GM18498 (cell line): ENCODE results near the gene ACRBP.

Experiments used
- ATAC-seq: cut with Tn5 transposase; IDR thresholded peaks from one replicate; pipeline ENCODE4 v1.9.1; 2021; ENCODE audit warnings: mild to moderate bottlenecking, moderate library complexity; ENCODE audit not compliant: unreplicated experiment

The ACRBP gene

DNA sequence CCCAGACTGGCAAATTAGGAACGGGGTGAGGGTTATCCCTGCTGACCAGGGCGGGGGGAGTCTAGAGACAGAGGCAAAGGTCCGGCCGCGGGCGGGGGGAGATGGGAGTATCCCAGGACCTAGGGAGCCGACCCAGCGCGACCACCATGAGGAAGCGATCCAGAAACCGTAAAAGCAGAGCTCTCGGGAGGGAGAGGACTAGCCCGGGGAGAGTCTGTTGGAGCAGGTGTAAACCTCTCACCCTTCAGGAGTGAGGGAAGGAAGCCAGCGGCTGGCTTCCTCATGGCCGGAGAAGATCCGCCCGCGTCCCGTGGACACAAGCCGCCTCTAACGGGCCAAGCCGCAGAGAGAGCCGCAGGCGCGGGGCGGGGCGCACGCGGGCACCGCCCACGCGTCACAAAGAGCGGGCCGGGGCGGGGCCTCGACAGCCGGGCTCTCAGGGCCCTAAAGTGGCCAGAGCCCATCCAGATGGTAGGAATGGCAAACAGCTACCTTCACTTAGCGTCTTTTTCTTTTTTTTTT lies at the start of gene ACRBP:
Gene ACRBP (minus strand): TSS at position 350 of the 522 bp plus-strand sequence. CDS start 66 bp downstream, at position 284.
- ATAC-seq: no peak

DNA sequence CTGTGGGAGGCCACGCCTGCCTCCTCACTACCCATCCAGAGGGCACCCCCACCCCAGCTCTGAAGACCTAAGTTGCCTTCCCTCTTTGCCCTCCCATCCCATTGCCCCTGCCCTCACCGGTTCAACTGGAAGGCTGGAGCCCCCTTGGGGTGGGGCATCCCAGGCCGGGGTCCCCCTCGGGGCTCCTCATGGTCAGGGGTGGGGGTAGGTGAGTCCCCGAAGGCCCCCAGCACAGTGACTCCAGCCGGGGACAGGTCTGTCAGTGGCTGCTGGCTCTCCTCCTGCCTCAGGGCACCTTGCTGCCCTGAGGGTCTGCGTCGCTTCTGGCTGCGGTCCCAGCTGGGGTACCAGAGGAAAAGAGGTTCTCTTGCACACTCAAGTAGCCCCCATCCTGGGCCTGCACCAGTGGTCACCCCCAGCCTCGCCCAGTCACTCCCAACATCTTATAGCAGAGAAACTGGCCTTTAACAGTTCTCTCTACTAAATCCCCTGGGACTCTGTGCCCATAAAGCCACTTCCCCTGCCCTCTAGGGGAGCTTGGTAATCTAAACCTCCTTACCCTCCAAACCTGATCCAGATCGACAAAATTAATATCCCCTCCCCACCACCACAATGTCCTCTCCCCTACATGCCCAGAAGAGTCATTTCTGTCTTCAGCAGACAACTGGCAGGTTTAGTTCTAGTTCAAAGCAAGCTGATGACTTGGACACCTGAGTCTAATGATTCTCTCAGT lies 48.2 kb upstream of the ACRBP start:
- ATAC-seq: no peak

DNA sequence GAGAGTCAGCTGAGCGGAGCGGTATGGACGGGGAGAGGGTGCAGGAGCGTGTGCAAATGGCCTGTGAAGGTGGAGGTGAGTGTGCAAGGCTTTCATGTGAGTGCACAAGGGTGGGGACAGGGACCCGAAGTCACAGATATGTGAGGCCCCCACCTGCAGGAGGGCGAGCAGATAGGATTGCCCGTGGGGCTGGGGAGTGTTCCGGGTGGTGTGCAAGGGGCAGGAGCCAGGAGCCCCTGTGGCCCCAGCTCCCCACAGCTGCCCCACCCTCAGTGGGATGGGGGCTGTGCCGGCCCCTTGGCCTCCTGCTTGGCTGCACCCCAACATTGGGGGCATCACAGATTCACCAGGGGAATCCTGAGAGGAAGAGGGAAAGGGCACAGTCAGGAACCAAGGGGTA lies 47.5 kb upstream of the ACRBP start:
- no peak for ATAC-seq

DNA sequence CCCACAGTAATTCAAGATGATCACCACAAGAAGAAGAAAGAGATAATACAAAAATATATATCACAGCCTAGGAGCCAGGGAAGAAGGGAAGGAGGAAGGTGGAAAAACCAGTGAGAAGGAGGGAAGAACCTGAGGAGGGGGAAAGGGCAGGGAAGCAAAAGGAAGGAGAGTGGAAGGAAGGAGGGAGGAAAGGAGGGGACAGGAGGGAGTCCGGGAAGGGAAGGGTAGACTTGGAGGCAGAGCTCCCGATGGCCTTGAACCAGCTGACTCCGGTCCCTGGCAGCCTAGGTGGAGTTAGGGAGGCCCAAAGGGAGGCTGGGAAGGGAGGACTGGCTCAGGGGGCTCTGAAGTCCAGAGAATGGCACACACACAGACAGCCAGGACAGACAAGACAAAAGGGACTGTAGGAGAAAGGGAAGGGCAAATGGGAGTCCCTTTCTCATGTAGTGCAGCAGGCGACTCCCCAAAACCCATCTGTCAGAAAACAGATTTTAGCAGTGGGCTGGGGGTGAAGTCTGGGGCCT lies 46.7 kb upstream of the ACRBP start:
- no peak for ATAC-seq

DNA sequence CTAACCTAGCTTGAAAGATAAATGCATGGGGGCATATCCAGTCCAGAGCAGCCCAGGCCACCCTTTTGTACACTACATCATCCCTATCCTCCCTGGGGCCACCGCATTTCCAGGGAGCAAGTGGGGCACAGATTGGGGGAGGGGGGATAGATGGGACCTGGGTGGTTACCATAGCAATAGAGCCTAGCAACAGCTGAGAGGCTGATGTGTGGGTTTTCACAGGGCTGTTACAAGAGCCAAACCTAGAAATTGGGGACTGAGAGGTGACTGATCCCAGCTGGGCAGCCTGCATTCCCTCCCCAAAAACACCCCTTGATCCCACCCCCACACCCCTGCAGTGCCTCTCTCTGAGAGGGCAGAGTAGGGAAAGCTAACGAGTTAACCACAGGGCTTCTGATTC lies 45.7 kb upstream of the ACRBP start:
- no peak for ATAC-seq

DNA sequence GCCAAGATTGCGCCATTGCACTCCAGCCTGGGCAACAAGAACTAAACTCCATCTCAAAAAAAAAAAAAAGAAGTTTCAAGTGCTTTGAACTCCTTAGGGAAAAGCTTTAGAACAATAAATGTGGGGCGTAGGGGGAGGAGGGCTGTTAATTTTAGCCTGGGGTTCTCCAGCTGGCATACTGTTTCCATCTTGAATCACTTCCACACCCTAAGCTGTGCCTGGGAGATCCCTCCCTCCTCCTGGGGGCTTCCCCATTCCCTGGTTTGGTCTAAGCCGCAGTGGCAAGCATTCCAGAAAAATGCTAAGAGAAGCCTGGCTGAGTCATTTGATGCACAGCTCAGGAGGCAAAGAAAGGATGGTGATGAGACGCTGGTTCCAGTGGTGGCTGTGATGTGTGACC lies 44.2 kb upstream of the ACRBP start:
- ATAC-seq: no peak

DNA sequence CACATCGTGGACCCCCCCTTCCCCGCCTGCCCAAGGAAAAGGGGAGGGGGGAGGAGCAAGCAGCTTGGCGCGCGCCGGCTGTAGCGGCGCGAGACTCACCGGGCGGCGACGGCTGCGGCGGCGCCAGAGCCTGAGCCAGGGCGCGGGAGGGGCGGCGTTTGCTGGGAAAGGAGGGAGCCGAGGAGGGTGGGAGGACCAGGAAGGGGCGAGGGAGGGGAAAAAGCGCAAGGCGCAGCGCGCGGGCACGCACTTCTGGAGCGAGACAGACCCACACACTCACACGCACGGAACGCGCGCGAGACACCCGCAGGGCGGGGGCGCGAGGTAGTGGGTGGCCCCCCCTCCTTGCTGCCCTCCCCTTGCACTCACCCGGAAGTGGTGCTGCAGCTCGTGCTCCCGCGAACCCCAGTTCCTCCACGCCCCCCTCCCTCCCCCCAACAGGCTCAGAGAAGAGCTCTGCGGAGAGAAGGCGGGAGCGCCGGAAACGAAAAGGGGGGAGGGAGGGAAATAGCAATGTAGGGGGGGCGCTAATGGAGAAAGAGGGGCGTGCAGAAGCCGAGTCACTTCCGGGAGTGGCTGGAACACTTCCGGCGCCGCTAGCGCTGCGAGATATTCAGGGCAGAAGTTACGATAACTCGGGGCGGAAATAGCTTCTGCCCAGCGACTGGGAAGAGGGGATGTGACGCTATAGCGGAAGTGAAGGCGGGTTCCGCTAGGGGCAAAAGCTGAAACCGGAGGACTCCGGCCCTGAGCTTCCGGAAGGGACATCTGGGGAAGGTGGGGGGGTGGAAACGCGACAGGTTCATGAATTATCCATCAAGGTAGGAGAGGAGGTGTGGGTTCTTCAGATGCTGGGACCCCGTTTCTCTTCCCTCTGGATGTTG lies 42.0 kb upstream of the ACRBP start, which contains the start of gene ZNF384:
Gene ZNF384 (minus strand): TSS at position 377 of the 884 bp plus-strand sequence. CDS start 9,855 bp downstream, outside the sequence.
- ATAC-seq: peak; percentile 82

DNA sequence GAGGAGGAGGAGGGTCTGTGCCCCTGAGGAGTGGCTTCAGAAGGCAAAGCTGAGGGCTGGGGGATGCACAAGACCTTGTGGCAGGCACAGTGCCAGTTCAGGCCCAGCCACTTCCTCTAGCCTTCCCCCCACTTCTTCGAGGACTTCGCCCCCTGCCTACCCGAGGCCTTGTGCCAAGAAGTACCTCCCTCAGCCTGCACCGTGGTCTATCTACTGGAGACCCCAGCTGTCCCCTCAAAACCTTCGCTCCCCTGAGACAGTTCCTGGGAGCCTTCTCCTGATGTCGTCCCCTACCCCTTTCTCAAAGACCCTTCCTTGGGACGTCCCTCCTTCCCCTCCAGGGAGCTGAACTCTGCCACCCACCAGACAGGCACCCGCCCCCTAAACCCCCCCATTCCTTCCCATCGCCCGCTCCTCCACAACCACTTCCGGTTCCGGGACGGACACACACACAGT lies 41.3 kb upstream of the ACRBP start:
- ATAC-seq: no peak

DNA sequence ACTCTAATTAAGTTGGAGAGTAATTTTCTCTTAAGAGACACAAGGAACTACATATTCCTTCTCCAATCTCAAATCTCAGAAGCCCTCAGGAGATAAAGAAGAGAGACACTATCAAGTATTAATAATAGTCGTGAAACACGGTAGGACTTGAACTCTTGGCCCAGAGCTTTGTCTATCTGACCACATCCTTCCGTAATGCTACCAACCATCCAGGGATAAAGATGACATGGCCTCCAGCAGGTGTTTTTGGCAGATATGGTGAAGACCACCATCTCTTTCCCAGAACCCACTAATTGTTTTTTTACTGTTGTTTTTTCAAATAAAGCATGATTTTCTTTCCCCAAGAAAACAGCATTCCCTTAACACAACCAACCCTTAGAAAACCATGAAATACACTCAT lies 38.6 kb upstream of the ACRBP start:
- ATAC-seq: no peak

DNA sequence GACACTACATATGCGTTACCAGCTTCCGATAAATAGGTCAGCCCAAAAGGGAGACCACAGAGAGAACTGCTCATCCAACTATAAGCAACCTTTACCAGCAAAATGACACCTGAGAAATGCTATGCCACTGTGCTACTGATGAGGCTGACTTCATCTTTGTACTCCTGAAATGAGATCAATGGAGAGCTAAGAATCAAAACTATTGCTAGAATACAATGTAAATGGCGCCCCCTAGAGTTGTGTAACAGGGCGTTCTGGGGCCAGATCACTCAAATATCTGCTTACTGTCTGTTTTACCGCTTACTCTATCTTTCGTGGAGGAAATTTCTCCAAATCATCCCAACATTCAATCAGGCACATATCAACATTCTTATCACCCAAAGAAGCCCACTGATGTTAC lies 37.4 kb upstream of the ACRBP start:
- no peak for ATAC-seq

DNA sequence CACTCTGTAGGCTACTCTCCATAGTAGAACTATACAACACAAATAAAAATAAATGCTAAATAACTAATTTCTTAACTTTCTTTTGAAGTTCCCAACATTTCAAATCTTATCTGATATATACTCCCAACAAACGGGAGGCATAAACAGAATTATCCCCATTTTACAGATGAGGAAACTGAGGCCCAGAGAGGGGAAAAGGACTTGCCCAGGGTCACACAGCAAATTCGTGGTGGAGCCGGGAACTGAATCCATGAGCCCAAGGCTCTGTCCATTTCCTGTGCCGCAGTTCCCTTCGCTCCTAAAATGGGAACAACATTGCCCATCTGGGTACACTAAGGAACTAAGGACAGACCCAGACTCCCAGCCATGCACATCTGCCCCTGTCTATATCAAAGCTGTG lies 29.7 kb upstream of the ACRBP start:
- no peak for ATAC-seq

DNA sequence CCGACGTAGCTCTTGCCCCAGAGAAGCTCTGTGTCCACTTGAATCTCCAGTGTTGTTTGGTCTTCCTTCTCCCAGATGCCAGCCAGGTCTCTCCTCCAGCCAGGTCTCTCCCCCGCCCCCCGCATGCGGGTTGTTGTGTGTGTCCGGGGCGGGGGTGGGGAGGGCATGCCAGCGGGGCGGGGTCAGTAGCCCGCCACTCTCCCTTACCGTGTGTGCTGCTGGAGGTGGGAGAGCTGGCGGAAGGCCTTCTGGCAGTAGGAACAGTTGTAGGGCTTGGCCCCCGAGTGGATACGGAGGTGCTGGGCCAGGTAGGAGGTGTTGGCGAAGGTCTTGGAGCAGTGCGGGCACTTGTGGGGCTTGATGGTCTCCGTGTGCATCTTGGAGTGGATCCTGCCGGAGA lies 24.9 kb upstream of the ACRBP start:
- ATAC-seq: no peak

DNA sequence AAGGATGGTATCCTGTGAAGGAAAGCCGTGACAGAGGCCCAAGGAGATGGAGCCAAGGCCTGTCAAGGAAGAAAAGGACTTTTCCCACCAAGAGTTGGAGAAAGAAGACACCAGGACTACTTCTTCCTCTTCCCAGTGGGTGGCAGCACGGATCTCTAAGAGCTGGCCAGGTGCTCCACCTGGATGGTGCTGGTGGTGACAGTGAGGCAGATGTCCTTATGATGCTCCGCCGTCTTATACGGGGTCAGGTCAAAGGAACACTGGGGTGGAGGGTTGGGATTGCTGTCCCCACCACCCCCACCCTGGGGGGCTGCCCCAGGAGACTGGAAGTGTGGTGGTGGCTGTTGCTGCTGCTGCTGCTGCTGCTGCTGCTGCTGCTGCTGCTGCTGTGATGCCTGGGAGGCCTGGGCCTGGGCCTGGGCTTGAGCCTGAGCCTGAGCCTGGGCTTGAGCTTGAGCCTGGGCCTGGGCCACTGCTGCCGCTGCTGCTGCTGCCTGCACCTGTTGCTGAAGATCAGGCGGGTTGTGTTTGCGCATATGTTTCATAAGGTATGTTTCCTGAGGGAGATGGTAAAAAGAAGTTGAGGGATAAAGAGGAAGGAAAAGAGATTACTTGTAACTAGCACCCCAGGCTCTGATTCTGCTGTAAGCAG lies 20.5 kb upstream of the ACRBP start:
- no peak for ATAC-seq

DNA sequence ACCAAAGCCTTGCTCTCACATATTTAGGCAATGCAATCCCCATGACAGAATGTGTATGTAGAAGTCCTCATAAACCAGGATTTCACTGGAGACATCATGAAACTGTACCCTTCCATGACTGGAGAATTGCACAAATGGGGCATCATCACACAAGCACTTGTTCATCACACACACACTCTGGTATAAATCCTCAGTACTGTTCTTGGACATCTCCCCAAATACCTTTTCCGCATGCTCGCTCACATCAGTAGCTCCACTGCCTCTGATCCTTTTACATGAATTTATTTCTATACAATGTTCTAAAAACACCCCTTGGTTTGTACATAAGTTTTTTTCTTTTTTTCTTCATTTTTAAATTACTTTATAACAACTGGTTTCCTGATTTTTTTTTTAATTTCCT lies 19.0 kb upstream of the ACRBP start:
- ATAC-seq: no peak

DNA sequence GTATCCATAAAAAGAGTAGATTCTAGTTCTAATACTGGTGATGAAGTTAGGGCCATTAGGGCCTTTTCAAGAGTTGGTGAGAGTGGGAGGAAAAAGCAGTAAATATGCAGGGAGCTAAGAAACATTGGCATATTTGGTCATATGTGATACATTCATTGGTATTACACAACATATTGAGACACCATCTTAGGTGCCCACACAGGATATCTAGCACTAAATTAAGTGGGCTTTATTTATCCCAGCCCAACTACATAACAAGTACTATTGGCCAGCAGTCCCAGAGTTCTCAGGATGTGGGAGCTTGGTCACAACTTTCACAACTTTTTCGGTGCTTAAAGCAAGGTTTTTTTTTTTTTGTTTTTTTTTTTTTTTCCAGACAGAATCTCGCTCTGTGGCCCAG lies 17.7 kb upstream of the ACRBP start:
- no peak for ATAC-seq

DNA sequence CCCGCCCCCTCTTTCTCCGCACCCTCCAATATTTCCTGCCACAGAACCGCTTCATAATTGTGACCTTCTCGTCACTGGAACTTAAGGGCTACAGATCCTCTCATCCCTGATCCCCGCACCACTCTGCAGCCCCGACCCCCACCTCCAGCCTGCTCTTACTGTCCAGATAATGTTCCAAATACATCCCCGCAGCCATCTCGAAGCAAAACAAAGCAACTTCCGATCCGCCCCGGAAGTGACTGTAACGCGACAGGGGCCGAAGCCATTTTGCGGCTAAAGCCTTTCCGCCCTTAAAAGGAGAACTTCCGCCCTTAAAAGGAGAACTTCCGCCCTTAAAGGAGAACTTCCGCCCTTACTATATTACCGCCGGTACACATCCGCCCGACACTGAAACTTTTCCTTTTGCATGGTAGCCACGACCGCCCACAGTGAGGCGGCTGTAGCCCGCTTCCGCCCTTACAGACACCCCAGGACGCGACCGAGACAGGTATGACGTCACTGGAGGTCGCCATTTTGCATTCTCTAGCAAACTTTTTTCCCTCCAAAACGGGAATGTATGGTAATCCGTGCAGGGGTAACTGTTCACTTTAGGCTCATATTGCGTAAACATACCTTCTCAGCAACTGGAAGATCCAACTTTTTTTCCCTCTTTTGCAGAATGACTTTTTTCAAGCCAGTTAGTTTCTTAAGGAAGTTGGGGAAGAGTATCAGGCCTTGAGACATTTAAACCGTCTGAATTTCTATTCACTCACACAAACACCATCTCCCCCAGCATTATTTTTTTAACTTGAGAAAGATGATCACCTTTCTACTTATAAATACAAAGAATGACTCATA lies 15.9 kb upstream of the ACRBP start, which contains the start of gene ING4:
Gene ING4 (minus strand): TSS at position 214 of the 837 bp plus-strand sequence. CDS start 18 bp downstream, at position 196.
- ATAC-seq: peak; percentile 99

DNA sequence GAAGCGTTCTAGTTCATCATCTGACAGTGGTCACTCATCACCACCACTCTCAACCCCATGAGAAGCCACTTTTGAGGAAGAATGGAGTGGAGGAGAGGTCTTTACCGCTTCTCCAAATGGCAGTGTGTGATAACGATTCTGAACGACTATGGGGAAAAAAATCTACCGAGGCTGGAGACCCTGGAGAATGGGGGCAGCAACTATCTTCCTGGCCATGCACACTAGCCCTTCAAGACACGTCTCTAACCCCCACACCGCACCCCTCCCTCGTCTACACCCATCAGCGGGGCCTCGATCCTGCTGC lies 15.3 kb upstream of the ACRBP start:
- ATAC-seq: no peak

DNA sequence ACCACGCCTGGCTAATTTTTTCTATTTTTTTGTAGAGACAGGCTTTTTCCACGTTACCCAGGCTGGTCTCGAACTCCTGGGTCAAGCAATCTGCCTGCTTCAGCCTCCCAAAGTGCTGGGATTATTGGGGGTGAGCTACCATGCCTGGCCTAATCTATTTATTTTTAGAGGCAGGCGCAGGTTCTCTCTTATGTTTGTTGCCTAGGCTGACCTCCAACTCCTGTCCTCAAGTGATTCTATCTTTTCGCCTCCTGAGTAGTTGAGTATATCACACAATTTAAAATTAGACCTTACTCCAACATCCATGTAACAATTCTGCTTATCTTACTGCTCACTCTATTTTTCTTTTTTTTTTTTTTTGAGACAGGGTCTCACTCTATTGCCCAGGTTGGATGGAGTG lies 6.8 kb upstream of the ACRBP start:
- ATAC-seq: no peak

DNA sequence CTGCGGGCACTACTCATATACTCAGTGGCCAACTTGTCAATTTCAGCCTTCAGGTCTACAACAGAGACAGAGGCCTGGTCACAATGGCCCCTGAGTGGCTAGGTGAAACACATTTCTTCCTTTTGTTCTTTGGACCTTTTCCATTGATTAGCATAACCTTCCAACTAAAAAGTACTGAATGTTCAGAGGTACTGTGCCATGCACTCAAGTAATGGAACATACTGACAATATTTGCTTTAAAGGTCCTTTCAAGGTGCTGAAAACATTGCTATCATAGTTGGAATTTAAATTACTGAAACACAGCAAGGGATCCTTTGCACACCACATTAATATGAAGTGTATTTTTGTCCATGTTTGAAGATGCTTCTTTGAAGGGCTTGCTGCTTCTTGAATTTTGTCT lies 6.1 kb upstream of the ACRBP start:
- ATAC-seq: no peak

DNA sequence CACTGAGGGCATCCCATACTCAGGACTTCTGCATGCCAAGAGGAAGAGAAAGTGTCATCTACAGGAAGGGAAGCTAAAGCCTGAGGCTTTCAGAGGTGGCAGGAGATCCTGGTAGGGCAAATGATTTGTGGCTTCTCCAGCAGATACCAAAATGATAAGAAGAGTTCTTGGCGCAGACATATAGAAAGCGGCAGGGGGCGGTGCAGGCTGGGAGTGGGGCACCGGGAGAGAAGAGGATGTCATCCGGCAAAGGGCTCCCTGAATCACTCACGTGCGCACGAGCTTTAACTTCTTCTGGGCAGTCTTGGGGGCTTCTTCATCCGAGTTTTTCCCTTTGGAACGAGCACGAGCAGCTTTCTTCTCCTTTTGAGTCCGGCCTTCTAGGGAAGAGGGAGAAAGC lies 5.2 kb upstream of the ACRBP start:
- no peak for ATAC-seq
